GM04503 (cell line): ENCODE results near the gene PRKAA1.
"Not testable (repeated sequence)": the region's sequence is repeated elsewhere in the genome, so short reads cannot be mapped to it uniquely, and the experiment has no call there.

Source experiments
- DNase-seq: peaks from one replicate; pipeline ENCODE4 v3.0.0-alpha.2; 2012; ENCODE audit warnings: low read depth

PRKAA1 gene

DNA sequence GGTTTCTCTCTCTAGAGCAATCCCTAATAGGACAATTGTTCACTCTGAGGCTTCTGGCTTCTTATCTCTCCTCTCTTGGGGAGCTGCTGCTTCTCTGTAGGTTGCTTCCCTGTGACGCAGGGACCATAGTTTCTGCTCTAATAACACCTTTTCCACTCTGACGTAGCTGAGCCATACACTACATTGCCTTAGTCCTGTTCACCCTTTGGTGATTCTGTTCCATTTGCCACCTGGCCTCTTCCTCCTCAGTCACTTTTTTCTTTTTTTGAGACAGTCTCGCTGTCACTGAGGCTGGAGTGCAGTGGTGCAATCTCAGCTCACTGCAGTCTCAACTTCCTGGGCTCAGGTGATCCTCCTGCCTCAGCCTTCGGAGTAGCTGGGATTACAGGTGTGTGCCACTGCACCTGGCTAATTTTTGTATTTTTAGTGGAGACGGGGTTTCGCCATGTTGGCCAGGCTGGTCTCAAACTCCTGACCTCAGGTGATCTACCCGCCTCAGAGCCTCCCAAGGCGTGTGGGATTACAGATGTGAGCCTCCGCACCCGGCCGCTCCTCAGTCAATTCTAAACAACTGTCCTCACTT is 27.4 kb upstream of the PRKAA1 start:
- DNase-seq: not testable (repeated sequence)

DNA sequence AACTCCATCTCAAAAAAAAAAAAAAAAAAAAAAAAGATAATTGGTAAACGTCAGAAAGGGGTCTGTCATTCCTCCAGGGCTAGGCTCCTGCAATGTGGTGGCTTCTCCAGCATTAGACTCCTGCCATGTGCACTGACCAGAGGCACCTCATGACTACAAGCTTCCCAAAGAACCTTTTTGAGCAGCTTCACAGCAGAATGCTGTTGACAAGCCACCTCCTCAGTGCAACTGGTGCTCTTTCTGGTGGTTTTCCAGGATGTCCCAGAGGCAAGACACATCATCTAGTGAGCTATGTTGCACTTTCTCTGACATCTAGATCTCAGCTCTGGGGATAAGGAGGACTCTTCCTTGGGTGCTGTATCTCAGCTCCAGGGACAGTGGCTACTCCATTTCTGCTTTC is 25.3 kb upstream of the PRKAA1 start:
- DNase-seq: no peak

DNA sequence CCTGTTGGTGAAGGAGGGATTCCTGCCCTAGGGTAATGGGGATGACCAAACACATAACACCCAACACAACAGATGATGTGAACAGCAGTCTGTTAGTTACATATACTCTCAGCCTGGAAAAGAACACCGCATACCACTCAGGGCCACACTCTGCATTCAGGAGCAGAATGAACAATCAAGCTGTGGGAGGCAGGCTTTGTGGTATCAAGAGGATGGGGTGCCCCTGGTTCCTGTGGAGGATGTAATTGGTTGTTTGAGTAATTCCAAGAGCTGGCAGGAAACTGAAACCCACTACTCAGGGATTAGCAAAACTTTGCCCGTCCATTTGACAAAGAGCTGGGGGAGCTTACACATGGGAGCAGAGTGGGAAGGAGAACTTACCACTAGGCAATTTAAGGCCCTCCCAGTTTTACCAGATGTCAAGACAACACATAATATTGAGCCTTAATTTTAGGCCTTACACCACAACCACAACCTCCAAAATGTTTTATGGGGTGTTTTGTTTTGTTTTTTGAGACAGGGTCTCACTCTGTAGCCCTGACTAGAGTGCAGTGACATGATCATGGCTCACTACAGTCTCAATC is 15.6 kb upstream of the PRKAA1 start:
- no peak for DNase-seq

DNA sequence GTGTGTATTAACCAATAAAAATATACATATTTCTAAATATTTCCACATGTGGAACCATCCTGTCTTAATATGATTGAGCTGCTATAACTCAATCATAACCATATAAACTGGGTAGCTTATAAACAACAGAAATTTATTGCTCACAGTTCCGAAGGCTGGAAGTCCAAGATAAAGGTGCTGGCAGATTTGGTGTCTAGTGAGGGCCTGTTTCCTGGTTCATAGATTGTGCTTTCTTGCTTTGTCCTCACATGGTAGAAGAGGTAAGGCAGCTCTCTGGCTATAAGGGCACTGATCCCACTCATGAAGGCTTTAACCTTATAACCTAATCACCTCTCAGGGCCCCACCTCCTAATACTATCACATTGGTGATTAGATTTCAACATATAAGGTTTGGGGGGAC is 14.0 kb upstream of the PRKAA1 start:
- DNase-seq: no peak

DNA sequence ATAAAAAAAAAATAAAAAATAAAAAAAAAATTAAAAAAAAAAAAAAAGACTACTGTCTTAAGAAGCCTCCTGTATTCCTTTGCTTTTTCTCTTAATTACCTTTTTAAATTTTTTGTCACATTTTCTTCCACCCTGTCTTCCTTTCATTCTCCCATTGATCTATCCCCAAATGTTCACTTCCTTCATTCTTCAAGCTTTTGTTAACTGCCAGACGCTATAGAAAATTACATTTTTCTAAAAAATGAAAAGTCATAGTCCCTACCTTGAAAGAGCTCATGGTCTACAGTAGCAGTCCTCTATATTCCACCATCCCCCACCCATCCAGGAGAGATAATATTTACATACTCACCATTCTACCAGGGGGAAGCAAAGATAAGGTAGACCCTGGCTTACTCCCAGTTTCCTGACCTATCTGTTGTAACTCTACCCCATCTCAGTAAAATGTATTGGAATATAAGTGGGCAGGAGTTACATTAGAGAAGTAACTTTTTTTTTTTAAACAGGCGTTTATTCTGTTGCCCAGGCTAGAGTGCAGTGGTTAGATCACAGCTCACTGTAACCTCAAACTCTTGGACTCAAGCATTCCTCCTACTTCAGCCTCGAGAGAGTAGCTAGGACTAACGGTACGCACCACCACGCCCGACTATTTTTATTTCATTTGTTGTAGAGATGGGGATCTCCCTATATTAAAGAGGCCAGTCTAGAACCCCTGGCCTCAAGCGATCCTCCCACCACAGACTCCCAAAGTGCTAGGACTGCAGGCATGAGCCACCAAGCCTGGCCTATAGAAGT is 3.8 kb upstream of the PRKAA1 start:
- no peak for DNase-seq

DNA sequence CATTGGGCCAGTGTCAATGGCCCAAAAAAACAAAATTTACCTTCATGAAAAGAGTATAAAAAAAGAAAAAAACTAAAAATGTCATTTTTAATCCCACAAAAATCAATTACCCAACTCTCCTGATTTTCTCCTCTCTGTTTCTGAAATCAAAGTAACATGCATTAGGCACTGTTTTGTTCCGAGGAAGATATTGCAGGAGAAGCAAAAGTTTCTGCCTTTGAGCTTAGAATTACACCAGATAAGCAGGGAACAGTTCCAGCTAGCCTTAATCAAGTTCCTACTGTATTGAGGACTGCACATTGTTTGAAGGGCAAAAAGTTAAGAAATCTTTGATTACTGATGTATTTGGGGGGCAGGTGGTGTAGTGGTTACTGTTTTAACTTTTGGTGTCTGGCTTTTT is 1.1 kb upstream of the PRKAA1 start:
- DNase-seq: no peak

DNA sequence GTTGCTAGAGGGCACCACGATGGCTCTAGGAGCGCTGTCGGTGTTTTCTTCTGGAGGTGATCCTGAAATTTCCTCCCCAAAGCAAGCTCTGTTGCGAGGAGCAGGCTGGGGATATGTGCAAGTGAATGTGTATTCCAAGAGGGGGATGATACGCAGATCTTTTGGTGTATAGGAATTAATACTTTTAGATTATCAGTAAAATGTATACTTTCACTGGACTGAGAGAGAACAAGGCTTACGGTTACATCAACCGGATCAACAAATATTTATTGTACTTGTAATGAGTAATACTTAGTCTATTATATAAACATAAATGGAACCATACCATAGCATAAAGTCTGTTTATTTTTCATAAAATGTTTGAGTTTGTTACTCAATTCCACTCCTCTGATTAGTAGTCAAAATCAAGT is 632 bp upstream of the PRKAA1 start:
- no peak for DNase-seq

DNA sequence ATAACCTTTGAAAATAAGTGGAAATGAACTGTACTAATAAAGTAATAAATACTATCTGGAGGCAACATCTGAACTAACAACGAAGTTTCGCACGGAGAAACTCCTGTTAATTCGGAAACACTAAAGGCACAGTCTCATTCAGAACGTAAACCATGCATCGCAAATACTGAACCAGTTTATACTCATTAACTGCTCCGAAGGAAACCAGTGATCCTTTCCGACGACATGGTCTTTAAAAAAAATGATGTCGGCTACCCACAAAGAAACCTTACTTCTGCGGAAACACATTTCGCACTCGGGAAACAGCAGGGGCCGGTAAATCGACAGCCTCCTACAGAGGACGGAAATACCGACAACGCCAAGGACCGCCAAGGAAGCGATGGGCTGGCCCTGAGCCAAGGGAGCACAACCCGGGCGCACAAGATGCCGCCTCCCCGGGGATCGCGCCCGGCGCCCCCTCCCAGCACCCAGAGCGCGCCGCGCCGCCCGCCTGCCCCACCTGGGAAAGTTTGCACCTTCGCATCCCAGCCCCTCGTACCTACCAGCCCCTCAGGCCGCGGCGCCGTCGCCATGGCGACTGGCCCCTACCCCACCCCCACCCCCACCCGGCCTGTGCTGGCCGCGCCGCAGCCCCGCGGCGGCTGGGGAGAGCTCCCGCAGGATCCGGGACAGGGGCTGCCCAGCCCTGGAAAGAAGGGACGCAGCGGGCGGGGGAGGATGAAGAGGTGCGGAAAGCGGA is 732 bp downstream of the PRKAA1 start:
- DNase-seq: no peak

DNA sequence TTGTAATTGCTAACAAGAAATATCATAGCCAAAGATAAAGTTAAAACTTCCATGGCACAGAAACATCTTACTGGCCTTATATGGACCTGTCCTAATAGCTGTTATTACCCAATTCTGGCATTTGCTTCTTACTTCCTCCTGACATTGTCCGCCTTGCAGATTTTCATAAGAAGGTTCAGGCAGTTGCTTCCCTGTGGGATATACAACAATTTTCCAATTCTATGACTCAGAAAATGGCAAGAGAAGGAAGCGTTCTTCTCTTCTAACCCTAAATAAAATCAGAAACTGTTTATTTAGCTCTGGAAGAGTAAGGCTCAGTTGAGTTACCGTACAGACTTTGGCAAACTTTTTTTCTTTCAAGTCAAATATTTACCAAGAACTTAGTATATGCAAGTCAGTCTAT is 1.7 kb downstream of the PRKAA1 start:
- no peak for DNase-seq

DNA sequence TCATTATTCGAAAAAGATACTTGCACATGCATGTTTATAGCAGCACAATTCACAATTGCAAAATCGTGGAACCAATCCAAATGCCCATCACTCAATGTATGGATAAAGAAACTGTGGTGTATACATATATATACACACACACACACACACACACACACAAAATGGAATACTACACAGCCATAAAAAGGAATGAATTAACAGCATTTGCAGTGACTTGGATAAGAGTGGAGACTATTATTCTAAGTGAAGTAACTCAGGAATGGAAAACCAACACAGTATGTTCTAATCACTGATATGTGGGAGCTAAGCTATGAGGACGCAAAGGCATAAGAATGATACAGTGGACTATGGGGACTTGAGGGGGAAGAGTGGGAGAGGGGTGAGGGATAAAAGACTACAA is 3.3 kb downstream of the PRKAA1 start:
- not testable (repeated sequence) for DNase-seq

DNA sequence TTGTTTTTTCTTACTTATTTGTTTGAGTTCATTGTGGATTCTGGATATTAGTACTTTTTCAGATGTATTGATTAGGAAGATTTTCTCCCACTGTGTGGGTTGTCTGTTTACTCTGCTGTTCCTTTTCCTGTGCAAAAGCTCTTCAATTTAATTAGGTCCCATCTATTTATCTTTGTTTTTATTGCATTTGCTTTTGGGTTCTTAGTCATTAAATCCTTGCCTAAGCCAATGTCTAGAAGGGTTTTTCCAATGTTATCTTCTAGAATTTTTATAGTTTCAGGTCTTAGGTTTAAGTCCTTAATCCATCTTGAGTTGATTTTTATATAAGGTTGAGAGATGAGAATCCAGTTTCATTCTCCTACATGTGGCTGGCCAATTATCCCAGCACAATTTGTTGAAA is 3.8 kb downstream of the PRKAA1 start:
- DNase-seq: not testable (repeated sequence)

DNA sequence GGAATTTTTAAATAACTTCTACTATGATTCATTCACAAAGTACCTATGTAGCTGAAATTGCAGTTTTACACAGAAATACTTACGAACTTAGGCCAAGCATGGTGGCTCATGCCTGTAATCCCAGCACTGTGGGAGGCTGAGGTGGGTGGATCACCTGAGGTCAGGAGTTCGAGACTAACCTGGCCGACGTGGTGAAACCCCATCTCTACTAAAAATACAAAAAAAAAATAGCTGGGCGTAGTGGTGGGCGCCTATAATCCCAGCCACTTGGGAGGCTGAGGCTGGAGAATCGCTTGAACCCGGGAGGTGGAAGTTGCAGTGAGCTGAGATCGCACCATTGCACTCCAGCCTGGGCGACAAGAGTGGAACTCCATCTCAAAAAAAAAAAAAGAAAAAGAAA is 5.5 kb downstream of the PRKAA1 start:
- DNase-seq: not testable (repeated sequence)

DNA sequence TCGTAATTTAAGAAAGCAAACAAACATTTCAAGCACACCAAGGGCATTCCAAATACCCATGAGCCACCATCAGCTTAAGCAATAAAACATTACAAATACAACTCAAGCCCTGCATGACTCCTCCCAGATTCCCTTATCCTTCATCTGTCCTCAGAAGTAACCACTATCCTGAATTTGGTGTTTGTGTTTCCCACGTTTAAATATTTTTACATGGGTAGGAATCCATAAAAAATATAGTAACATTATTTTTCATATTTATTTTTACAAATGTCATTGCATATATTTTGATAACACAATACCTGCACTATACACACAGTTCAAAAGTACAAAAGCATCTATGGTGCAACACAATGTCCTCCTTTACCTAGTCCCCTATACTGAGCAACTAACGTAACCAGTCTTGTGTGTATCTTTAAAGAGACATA is 6.4 kb downstream of the PRKAA1 start:
- no peak for DNase-seq

DNA sequence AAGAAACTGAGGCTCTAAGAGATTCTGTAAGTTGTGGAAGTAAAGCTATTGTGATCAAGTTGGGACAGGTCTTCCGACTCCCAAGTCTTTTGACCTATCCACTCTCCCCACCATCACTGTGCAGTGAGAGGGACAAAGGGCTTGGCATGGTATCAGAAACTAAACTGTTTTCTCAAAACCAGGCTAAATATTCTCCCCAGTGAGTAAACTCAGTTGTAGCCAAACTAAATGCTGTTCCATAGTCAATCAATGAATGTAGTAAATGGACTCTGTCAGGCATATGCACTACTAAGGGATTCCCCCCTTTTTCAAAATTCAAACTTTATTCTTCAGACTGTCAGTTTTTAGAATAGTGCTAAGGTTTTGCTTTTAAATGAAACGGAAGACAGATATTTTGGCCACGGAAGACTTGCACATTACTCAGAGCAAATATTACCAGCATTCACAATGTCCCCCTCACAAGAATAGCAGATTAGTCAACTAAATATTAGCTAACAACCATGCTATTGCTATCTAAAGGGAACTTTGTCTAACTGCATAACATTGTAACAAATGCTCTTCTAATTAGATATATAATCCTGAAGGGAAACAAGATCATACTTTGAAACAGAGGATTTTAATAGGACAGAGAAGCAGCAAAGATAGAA is 7.1 kb downstream of the PRKAA1 start:
- no peak for DNase-seq

DNA sequence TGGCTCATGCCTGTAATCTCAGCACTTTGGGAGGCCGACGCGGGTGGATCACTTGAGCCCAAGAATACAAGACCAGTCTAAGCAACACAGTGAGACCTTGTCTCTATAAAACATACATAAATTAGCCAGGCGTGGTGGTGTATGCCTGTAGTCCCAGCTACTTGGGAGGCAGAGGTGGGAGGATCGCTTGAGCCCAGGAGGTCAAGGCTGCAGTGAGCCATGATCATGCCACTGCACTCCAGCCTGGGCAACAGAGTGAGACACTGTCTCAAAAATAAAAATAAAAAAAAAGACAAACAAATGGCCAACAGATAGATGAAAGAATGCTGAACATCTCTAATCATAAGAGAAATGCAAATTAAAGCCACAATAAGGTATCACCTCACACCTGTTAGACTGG is 9.2 kb downstream of the PRKAA1 start:
- not testable (repeated sequence) for DNase-seq

DNA sequence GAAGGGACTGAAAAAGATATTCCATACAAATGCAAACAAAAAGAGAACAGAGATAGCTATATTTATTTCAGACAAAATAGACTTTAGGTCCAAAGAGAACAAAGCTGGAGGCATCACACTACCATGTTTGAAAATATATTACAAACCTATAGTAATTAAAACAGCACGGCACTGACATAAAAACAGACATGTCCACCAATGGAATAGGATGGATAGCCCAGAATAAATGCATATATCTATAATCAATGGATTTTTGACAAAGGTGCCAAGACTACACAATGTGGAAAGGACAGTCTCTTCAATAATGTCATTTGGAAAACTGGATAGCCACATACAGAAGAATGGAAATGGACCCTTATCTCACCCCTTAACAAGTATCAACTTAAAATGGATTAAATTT is 10.2 kb downstream of the PRKAA1 start:
- no peak for DNase-seq

DNA sequence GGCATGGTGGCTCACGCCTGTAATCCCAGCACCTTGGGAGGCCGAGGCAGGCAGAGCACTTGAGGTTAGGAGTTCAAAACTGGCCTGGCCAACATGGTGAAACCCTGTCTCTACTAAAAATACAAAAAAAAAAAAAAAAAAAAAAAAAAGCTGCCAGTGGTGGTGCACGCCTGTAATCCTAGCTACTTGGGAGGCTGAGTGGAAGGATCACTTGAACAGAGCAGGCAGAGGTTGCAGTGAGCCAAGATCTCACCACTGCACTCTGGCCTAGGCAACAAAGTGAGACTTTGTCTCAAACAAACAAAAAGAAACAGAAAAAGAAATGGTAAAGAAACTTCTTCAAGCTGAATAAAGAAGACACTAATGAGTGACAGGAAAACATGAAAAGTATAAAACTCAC is 11.5 kb downstream of the PRKAA1 start:
- not testable (repeated sequence) for DNase-seq

DNA sequence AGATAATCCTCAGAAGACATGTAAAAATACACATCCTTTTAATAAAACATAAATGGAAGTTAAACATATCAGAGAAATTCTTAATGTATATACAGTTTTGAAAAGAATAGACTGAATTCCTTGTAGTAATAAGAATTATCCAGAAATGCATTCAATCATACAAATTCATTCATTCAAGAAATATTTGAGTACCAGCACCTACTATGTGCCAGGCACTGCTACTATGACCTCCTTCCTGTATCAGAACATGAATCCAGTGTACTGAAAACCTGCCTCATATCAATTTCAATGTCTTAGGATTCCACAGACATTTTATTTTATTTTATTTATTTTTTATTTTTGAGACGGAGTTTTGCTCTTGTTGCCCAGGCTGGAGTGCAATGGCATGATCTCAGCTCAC is 13.3 kb downstream of the PRKAA1 start:
- no peak for DNase-seq

DNA sequence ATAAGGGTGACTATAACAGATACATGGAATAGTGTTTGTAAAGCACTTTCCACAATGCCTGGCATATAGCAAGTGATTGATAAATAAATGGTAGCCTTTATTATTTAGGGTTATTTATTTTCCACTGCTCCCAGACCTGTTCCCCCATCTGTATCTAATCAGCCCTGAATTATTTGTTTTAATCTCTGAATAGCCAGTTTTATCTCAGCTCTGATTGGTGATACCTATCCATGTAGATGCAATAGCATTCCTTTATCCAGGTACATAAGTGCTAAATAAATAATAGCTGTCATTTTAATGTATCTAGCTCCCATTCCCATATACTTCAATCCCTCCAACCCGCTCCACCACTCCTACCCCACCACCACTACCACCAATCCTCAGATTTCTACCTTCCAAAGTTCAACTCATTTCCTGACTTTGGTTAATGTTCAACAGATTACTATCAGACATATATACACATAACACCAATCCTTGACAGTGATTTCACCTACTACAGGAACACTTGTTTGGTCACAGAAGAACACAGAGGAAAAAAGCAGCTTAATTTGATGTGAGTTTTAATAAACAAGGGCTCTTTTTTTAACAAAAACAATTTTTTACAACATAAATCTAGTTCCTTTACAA is 14.0 kb downstream of the PRKAA1 start:
- DNase-seq: no peak

DNA sequence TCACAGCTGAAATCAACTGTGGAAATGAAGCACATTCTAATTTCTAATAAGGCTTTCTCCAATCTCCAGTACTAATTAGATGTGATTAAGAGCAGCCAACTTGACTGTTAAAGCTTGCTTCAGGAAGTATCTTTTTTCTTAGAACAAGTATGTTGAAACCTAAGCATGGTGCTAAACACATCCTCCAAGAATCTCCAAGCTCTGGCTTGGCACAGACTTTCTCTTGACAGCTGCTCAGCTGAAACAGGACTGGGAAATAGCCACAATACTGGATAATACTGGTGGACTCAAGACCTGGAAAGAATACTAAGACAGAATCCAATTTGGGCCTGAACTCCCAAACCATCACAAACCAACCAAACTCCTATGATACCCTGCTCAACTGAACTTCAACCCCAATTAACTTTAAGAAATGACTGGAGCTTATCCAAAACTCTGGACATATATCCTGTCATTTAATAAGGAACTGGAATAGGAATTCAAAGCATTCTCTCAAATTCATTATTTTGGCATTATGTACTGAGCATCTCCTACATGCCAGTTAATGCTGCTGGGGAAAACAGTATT is 16.2 kb downstream of the PRKAA1 start:
- DNase-seq: no peak

DNA sequence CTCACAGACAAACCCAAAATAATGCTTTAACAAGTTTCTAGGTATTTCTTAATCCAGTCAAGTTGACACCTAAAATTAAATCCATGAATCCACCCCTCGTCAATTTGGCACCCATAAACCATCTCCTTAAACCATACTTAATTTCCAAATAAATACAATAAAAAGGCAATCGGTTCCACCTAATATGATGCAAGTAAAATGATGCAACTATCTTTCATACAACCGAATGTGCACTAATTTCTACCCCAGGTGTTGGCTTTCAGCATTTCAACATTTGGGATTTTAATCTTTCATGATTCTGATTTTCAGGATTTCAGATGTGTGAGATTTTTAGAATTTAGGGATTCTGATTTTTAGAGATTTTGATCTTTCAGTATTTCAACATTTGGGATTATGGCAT is 17.3 kb downstream of the PRKAA1 start:
- DNase-seq: no peak

DNA sequence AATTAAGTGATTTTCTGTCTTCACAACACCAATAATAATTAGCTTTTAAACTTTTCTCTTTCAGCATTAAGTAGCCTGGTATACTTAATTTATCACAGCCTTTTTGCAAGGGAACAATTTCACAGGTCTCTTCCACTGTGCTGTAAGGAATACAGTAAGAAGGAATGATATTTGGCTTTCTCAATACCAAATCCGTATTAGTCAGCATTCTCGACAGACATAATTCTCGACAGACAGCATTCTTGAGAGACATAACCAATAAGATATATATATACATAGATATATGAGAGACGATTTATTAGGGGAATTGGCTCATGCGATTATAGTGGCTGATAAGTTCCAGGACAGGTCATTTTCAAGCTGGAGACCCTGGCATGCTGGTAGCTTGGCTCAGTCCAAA is 18.0 kb downstream of the PRKAA1 start:
- DNase-seq: no peak
